Measurements from ENCODE around the gene STK32A. TPM values are rescaled to one million over a fixed set of nuclear protein-coding genes. Genes with fewer than 3 reads are reported as not detected.
A peak's percentile ranks its signal among the peaks of the same experiment; 100 is the strongest.

The STK32A gene
- total RNA-seq, 1 donor from 2014 or later = 10.2 TPM

DNA sequence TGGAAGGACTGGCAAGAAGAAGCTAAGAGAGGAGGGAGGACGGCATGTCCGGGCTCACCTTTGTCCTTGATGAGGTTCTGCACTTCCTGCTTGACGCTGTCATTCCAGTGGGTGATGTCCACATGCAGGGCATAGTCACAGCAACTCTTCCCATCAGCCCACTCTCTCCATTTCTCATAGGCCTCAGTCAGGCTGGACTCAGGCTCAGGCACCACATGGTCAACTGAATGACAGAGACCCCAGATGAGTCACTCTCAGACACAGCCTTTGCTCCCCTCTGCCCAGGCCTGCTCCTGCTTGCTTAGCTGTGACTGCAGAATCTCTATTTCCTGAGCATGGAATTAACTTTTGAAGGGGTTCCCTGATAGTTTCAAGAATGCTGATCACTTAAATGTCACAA, 180.8 kb downstream of the STK32A start:
- TF ChIP-seq, protein P1, sequence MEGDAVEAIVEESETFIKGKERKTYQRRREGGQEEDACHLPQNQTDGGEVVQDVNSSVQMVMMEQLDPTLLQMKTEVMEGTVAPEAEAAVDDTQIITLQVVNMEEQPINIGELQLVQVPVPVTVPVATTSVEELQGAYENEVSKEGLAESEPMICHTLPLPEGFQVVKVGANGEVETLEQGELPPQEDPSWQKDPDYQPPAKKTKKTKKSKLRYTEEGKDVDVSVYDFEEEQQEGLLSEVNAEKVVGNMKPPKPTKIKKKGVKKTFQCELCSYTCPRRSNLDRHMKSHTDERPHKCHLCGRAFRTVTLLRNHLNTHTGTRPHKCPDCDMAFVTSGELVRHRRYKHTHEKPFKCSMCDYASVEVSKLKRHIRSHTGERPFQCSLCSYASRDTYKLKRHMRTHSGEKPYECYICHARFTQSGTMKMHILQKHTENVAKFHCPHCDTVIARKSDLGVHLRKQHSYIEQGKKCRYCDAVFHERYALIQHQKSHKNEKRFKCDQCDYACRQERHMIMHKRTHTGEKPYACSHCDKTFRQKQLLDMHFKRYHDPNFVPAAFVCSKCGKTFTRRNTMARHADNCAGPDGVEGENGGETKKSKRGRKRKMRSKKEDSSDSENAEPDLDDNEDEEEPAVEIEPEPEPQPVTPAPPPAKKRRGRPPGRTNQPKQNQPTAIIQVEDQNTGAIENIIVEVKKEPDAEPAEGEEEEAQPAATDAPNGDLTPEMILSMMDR (IDR thresholded peaks at IDR 0.05) = no peak
- DNase-seq (no peak), ATAC-seq (peak; percentile 14)
- Histone ChIP-seq H3K9me3 (no peaks in the 10 kb centered on the region), H3K27me3 (no peaks in the 10 kb centered on the region), H3K36me3 (no peaks in the 10 kb centered on the region), H3K4me3 (no peak overlapping the region), H3K27ac (no peak overlapping the region), H3K4me1 (peaks cover 25% of the 10 kb centered on the region)
- intact Hi-C loops (cut with DNase I) = no loop called here

DNA sequence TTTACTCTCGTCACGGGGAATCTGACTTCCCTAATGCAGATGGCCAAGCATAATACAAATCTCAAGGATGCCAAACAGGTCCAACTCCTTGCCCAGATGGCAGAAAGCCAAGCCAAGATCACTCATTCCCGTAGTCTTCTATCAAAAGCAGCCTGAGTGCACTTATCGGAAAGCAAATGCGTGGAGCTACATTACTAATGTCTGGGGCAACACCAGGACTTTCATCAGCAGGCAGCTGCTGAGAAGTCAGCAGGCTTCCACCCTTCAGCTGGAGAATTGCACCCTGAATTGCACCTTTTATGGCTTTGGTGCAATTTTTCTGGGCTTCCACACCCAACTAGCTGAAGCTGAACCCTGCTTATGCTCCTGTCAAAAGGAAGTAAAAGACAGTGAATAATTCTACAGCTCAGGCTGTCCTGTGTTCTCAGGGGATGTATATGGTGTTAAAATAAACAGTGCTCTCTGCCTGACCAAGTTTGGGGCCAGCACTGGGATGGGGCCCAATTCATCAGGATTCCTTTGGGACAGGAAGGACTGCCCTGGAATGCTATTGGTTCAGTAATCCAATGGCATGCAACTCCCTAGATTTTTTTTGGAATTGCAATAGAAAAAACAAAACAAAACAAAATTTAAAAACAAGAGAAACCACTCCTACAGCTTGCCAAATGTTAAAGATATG, 182.4 kb downstream of the STK32A start:
- Histone ChIP-seq H3K9me3 (no peaks in the 10 kb centered on the region), H3K4me1 (peaks cover 19% of the 10 kb centered on the region), H3K27me3 (no peaks in the 10 kb centered on the region), H3K27ac (peak overlapping the region; percentile 4), H3K4me3 (no peak overlapping the region), H3K36me3 (no peaks in the 10 kb centered on the region)
- TF ChIP-seq, protein P1 (IDR thresholded peaks at IDR 0.05) = no peak
- ATAC-seq (peak; percentile 86), DNase-seq (no peak)
- intact Hi-C loops (cut with DNase I) = no loop called here

DNA sequence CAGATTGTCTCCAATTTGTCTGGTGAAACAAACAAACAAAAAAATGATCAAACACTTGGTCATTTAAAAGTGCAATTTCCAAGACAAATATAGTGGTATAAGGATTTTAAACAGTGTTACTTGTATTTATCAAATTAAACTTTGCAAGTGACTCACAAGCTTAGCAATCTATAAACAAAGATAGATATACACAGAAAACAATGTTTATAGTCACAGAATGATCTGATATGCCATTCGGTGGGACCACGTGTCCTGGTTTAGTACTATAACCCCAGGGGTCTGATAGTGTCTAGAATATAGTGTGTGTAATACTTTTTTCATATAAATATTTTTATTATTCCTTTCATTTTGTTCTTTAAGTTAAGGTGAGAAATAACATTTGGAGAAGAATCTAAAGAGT, 183.8 kb downstream of the STK32A start:
- H3K4me1 ChIP-seq = peaks cover 19% of the 10 kb centered on the region
- no peaks in the 10 kb centered on the region for H3K36me3 ChIP-seq
- no peaks in the 10 kb centered on the region for H3K9me3 ChIP-seq
- no peak overlapping the region for H3K4me3 ChIP-seq
- no peaks in the 10 kb centered on the region for H3K27me3 ChIP-seq
- intact Hi-C loops (cut with DNase I) = no loop called here
- TF ChIP-seq, protein P1 (IDR thresholded peaks at IDR 0.05) = no peak
- H3K27ac ChIP-seq = no peak overlapping the region
- ATAC-seq (no peak), DNase-seq (no peak)

DNA sequence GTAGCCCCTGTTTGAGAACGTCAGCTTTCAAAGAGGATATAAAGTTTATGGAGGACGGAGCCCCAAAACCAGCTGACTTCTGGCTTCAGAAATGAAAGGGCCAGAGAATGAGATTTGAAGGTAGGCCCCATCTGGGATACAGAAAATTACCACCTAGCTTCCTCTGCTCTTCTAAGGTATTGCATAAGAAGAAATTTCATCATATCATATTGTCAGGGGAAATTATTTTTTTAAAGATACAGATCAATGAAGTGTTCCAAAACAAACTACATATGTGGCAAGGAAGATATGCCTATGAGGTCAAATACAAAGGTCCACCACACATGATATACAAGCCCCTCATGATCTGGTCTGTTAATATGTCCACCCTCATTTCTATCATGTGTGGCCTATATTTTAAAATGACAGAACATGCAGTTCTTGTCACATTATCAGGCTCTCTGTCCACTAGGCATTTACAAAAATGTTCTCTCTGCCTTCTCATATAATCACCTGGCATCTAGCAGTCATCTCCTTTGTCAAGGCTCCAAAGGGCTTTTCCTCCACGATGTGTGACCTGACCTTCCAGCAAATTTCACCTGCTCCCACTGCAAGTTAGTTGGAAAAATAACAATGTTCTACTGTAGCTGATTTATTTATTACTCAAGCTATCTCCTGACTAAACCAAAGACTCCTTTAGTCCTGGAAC, 192.0 kb downstream of the STK32A start:
- Histone ChIP-seq H3K4me1 (peaks cover 25% of the 10 kb centered on the region), H3K27ac (no peak overlapping the region), H3K9me3 (no peaks in the 10 kb centered on the region), H3K36me3 (no peaks in the 10 kb centered on the region), H3K27me3 (no peaks in the 10 kb centered on the region), H3K4me3 (no peak overlapping the region)
- TF ChIP-seq, protein P1 (IDR thresholded peaks at IDR 0.05) = no peak
- intact Hi-C loops (cut with DNase I) = no loop called here
- ATAC-seq = no peak
- no peak for DNase-seq

DNA sequence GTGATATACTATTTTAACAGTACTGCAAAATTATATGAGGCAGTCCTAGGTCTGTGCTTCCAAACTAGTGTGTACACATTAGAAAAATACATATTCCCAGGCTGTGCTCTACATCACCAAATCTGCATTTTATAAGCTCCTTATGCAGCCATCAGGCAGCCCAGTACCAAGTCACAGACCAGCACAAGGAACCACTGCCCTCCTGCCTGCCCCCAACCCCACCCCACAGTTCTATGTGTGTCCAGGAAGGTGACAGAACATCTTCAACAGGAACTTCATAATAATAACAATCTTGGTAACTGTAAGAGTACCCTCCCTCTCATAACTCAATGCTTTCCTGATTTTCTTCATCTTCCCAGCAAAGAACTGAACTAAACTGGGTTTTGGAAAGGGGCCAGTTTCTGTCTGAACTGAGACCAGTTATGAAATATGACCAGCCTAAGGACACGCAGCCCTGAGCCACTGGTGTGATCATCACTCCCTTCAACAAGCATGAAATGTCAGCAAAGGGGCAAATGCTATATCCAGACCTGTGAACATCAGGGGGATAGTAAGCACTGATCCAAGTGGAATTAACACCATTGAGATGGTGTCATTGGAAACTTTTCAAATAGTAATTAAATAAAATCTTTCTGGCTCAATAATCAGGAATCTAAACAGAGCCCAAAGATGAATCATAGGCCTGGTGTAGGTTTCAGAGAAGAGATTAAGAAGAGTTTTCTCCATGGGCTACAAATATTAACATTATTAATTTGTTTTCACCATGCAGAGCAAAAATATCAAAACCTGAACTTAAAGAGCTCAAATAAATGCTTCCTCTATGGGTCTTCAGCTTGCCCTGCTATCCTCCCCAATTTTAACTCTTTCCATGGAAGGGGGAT, 192.9 kb downstream of the STK32A start:
- Histone ChIP-seq H3K4me3 (no peak overlapping the region), H3K9me3 (no peaks in the 10 kb centered on the region), H3K4me1 (peaks cover 30% of the 10 kb centered on the region), H3K36me3 (no peaks in the 10 kb centered on the region), H3K27ac (no peak overlapping the region), H3K27me3 (no peaks in the 10 kb centered on the region)
- ATAC-seq (peak; percentile 28), DNase-seq (no peak)
- TF ChIP-seq, protein P1 (IDR thresholded peaks at IDR 0.05) = no peak
- intact Hi-C loops (cut with DNase I) = no loop called here
